Caco-2 (cell line): ENCODE measurements around the gene MEGF6. TPM values are rescaled to one million over a fixed set of nuclear protein-coding genes. Genes with fewer than 3 reads are reported as not detected.

Experiments used
- BruUV-seq: library from RNA; stranded (reverse); fragments of 400-500 nt; replicated peaks from 2 replicates; lab custom pipeline; 2021; lab: Mats Ljungman, UMichigan
- CTCF ChIA-PET: fragments of 300-600 bp; sonication (Branson Sonifier 250); formaldehyde crosslinking; loops from one replicate; lab custom pipeline; 2022; ENCODE audit warnings: antibody characterized with exemption; lab: Charles Lee
- POLR2A ChIA-PET: fragments of 300-600 bp; sonication (Branson Sonifier 250); formaldehyde crosslinking; loops from one replicate; lab custom pipeline; 2022; ENCODE audit warnings: antibody characterized with exemption; lab: Charles Lee
- DNase-seq, 2 experiments: peaks; one replicate each; pipeline versions ENCODE4 v3.0.0 to v3.0.0-alpha.2; 2020 to 2022
- H3K27me3 ChIP-seq: replicated peaks from 2 replicates; pipeline ENCODE4 v1.6.0; 2011; ENCODE audit warnings: low read length; ENCODE audit not compliant: control insufficient read depth, insufficient read depth
- H3K36me3 ChIP-seq: 2 replicates; pipeline ENCODE4 v1.5.1; 2011; ENCODE audit warnings: low read length; ENCODE audit not compliant: control insufficient read depth, insufficient read depth
- H3K4me1 ChIP-seq: fragments of 250-450 bp; sonication (Bioruptor Pico); 2 replicates; pipeline ENCODE4 v1.5.1; 2020; ENCODE audit warnings: mild to moderate bottlenecking
- H3K4me3 ChIP-seq: 2 replicates; pipeline ENCODE4 v1.5.1; 2011; ENCODE audit warnings: low read depth, mild to moderate bottlenecking, control low read depth, low read length
- H3K9me3 ChIP-seq: fragments of 250-450 bp; sonication (Bioruptor Pico); 2 replicates; pipeline ENCODE4 v1.5.1; 2020; ENCODE audit warnings: mild to moderate bottlenecking, moderate library complexity
- H3K27ac Mint-ChIP-seq: one replicate; pipeline ENCODE4 v1.8.0; 2022; ENCODE audit warnings: mixed read lengths; ENCODE audit not compliant: unreplicated experiment
- H3K27me3 Mint-ChIP-seq: one replicate; pipeline ENCODE4 v1.8.0; 2022; ENCODE audit warnings: mixed read lengths; ENCODE audit not compliant: insufficient read depth, unreplicated experiment
- H3K36me3 Mint-ChIP-seq: one replicate; pipeline ENCODE4 v1.8.0; 2022; ENCODE audit warnings: mild to moderate bottlenecking, mixed read lengths; ENCODE audit not compliant: insufficient read depth, unreplicated experiment
- H3K4me1 Mint-ChIP-seq: one replicate; pipeline ENCODE4 v1.8.0; 2022; ENCODE audit warnings: low read depth, mixed read lengths; ENCODE audit not compliant: unreplicated experiment
- H3K4me3 Mint-ChIP-seq: one replicate; pipeline ENCODE4 v1.8.0; 2022; ENCODE audit warnings: mild to moderate bottlenecking, moderate library complexity, mixed read lengths; ENCODE audit not compliant: unreplicated experiment
- H3K9me3 Mint-ChIP-seq: one replicate; pipeline ENCODE4 v1.8.0; 2022; ENCODE audit warnings: mixed read lengths; ENCODE audit not compliant: unreplicated experiment
- CTCF ChIP-seq, 2 experiments: fragments of 200-600 bp in 1 of 2; IDR thresholded peaks; 1 replicate in 1 of 2; 2 replicates in 1 of 2; pipeline versions ENCODE4 v1.5.1 to v1.8.0; 2011 to 2022; ENCODE audit warnings: antibody characterized with exemption in 1 of 2, control low read depth in 1 of 2, inconsistent platforms in 1 of 2, low read depth in 1 of 2, low read length in 1 of 2, mild to moderate bottlenecking in 1 of 2, moderate library complexity in 1 of 2; ENCODE audit not compliant: insufficient read depth in 1 of 2, severe bottlenecking in 1 of 2, unreplicated experiment in 1 of 2
- intact Hi-C: fragments of 100-400 bp; cut with micrococcal nuclease; formaldehyde crosslinking; loops from one replicate; pipeline ENCODE4 v1.10.0; 2022; ENCODE audit not compliant: unreplicated experiment
- total RNA-seq: library from RNA; stranded (reverse); gene quantifications from 2 replicates; pipeline ENCODE4 v1.2.3, GENCODE V29; 2022

The MEGF6 gene
- total RNA-seq, 1 experiment from 2014 or later: 13.3 TPM

- H3K36me3 Mint-ChIP-seq: no peaks in the 10 kb centered on the region
- no peaks in the 10 kb centered on the region for H3K4me1 ChIP-seq
- no peaks in the 10 kb centered on the region; the same call in 1 of the 2 replicates for H3K9me3 ChIP-seq
- H3K27ac Mint-ChIP-seq: no peak overlapping the region
- no peaks in the 10 kb centered on the region for H3K27me3 Mint-ChIP-seq
- no peak for DNase-seq
- H3K9me3 Mint-ChIP-seq: no peaks in the 10 kb centered on the region
- H3K4me3 Mint-ChIP-seq: no peak overlapping the region
- ChIA-PET POLR2A (no interaction called here), CTCF (no interaction called here)
- no peaks in the 10 kb centered on the region for H3K4me1 Mint-ChIP-seq
- no peaks in the 10 kb centered on the region for H3K36me3 ChIP-seq
- TF ChIP-seq CTCF (IDR thresholded peaks at IDR 0.05; ENCODE audit: insufficient read depth in 1 of 2, low read depth in 1 of 2, low read length in 1 of 2, severe bottlenecking in 1 of 2, unreplicated experiment in 1 of 2): no peak
- no peaks in the 10 kb centered on the region for H3K27me3 ChIP-seq
- intact Hi-C loops: no loop called here
- H3K4me3 ChIP-seq: no peak overlapping the region
- no TSS peak for BruUV-seq
Observed at GRCh38 chr1:3601743-3602142, 9.6 kb downstream of the MEGF6 start.

- H3K27me3 Mint-ChIP-seq: no peaks in the 10 kb centered on the region
- no peak overlapping the region for H3K27ac Mint-ChIP-seq
- no peaks in the 10 kb centered on the region for H3K4me1 ChIP-seq
- H3K36me3 Mint-ChIP-seq: no peaks in the 10 kb centered on the region
- H3K36me3 ChIP-seq: no peaks in the 10 kb centered on the region
- no TSS peak for BruUV-seq
- CTCF ChIA-PET: no interaction called here
- no peaks in the 10 kb centered on the region for H3K9me3 Mint-ChIP-seq
- no peak for TF ChIP-seq CTCF (IDR thresholded peaks at IDR 0.05; ENCODE audit: insufficient read depth in 1 of 2, low read depth in 1 of 2, low read length in 1 of 2, severe bottlenecking in 1 of 2, unreplicated experiment in 1 of 2)
- DNase-seq: no peak
- intact Hi-C loops: no loop called here
- POLR2A ChIA-PET: no interaction called here
- H3K4me3 Mint-ChIP-seq: no peak overlapping the region
- no peak overlapping the region for H3K4me3 ChIP-seq
- H3K9me3 ChIP-seq: no peaks in the 10 kb centered on the region; the same call in 1 of the 2 replicates
- no peaks in the 10 kb centered on the region for H3K27me3 ChIP-seq
- no peaks in the 10 kb centered on the region for H3K4me1 Mint-ChIP-seq
Observed at GRCh38 chr1:3600354-3600753, 11.0 kb downstream of the MEGF6 start.

GRCh38 chr1:3599816-3600215 is 11.5 kb downstream of the MEGF6 start:
- H3K36me3 ChIP-seq: no peaks in the 10 kb centered on the region
- no peaks in the 10 kb centered on the region for H3K9me3 Mint-ChIP-seq
- H3K27ac Mint-ChIP-seq: no peak overlapping the region
- no peak for DNase-seq
- intact Hi-C loops: no loop called here
- ChIA-PET POLR2A (no interaction called here), CTCF (no interaction called here)
- no peaks in the 10 kb centered on the region for H3K27me3 ChIP-seq
- no peak overlapping the region for H3K4me3 Mint-ChIP-seq
- BruUV-seq: no TSS peak
- no peaks in the 10 kb centered on the region for H3K27me3 Mint-ChIP-seq
- no peak for TF ChIP-seq CTCF (IDR thresholded peaks at IDR 0.05; ENCODE audit: insufficient read depth in 1 of 2, low read depth in 1 of 2, low read length in 1 of 2, severe bottlenecking in 1 of 2, unreplicated experiment in 1 of 2)
- no peaks in the 10 kb centered on the region for H3K4me1 ChIP-seq
- H3K36me3 Mint-ChIP-seq: no peaks in the 10 kb centered on the region
- H3K9me3 ChIP-seq: no peaks in the 10 kb centered on the region; the same call in 1 of the 2 replicates
- H3K4me1 Mint-ChIP-seq: no peaks in the 10 kb centered on the region
- no peak overlapping the region for H3K4me3 ChIP-seq
